ENCODE results near the gene TMC4.

TMC4 gene

DNA sequence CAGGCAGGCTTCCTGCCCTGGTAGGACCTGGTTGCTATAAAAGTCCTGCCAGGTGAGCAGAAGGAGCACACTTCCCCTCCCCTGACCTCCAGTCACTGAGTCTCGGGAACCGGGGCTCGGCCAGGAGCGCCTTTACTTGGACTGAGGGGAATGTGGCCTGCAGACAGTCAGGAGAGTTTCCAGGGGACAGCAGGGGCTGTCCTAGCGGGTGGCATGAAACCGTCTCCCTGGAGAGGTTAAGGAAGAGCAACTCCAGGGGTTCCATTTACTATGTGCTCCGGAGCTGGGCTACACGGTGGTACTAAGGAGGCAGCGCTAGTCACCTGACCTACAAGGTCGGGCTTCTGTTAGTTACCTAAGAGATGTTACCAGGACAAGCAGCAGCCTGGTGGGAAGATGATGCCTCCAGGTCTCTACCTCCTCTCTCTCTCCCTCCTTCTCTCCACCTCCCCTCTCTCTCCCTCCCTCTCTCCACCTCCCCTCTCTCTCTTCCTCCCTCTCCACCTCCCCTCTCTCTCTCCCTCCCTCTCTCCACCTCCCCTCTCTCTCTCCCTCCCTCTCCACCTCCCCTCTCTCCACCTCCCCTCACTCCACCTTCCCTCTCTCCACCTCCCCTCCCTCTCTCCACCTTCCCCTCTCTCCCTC is 39.5 kb downstream of the TMC4 start:
- DNase-seq = no peak

DNA sequence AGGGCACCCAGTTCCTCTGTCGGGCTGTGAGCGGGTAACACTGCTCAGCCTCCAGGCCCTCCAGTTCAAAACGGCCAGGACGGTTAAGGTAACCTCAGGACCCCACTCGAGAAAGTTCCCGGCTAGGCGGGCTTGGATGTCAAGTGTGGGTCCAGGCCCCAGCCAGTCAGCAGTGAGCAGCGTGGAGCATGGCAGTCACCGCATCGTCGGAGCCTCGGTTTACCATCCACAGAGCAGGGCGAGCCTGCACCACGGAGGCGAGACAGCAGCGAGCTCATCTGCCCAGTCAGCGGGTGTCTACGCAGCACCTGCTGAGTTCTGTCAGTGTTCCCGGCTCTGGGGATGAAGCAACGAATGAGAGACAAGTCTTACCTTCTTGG is 43.4 kb downstream of the TMC4 start:
- no peak for DNase-seq

DNA sequence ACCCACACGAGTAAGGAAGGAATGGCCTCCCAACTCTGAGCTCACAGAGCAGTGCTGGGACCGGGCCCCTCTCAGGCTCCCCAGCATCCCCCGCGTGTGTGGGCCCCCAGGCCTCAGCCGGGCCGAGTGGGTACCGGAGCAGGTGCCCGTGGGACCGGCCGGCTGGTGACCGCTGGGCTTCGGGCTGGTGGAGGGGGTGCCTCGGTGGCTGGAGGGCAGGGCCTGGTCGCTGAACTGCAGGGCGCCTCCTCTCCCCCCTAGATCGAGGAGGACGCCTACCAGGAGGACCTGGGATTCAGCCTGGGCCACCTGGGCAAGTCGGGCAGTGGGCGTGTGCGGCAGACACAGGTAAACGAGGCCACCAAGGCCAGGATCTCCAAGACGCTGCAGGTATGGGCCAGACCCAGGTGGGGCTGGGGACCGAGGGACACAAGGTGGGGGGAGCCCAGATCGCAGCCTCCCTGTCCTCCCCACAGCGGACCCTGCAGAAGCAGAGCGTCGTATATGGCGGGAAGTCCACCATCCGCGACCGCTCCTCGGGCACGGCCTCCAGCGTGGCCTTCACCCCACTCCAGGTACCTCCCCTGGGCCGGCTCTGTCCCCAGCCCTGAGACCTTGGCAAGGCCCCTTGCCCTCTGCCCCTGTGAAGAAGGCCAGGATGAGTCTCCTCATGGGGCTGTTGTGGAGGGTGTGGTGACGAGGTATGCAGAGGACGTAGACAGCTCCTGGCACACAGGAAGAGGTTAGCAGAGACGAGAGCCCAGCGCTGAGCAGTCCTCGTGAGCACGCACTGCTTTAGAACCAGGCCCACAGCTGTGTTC is 44.0 kb downstream of the TMC4 start:
- no peak for DNase-seq

DNA sequence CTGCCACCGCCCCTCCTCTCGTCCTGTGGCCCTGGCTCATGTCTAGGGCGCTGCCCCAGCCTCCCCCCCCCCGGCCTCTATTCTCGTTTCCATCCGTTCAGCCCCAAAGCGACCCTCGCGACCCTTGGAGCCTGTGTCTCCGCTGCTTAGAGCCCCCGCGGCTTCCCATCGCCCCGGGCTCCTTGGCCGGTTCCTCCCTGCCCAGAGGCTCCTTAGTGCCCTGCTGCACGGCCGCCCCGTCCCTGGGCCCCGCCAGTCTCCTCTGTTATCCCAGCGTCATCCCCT is 44.6 kb downstream of the TMC4 start:
- DNase-seq = no peak

DNA sequence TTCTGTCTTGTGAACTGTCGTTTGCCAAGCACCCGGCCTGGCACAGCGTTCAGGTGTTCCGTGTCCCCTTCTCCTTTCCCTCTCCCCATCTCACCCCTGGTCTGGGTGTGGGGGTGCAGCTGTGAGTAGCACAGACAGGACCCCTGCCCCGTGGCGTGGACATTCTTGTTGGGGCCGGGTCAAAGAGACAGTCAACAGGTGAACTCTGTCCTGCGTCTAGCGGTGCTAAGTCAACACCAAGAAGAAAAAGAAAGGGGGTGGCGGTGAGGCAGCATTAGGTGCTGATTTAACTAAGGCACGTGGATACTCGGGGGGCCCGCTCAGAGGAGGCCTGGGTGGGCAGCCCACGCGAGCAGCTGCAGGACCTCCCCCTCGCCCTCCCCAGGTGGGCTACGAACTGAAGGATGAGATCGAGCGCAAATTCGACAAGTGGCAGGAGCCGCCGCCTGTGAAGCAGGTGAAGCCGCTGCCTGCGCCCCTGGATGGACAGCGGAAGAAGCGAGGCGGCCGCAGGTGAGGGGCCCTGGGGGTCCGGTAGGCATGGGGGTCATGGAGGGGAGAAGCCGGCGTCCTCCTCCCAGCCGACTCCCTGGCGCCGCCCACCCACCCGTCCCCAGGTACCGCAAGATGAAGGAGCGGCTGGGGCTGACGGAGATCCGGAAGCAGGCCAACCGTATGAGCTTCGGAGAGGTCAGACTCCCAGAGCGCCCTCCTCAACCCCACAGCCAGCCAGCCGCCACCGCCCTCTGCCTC is 45.1 kb downstream of the TMC4 start:
- DNase-seq = no peak

DNA sequence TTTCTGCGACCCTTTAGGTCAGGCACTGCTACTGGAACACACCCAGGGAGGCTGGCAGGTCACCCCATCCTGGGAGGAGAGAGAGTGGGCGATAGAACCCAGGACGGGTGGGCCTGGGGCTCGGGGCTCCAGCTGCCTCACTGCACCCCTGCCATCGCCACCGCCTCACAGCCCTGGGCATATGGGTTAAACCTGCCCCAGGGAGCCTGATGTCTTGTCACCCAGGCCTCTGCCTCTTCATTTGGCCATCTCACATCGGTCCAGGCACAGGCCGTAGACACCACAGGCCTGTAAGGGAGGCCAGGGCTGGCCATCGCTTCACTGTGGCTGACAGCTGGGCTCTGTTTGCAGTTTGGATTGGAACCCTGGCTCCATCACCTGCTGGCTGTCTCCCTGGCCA is 47.2 kb downstream of the TMC4 start:
- no peak for DNase-seq

DNA sequence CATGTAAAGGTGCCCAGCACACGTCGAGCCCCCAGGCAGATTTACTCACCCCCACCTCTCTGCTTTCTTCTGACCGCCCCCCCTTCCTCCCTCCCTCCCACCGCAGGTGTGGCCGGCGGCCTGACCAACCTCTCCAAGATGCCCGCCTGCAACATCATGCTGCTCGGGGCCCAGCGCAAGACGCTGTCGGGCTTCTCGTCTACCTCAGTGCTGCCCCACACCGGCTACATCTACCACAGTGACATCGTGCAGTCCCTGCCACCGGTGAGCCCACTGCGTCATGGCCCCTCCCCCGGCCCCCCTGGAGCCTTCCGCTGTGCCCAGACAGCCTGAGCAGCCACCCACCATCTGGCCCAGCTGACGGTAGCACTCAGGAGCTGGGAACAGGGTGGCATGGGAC is 48.6 kb downstream of the TMC4 start:
- DNase-seq = no peak

DNA sequence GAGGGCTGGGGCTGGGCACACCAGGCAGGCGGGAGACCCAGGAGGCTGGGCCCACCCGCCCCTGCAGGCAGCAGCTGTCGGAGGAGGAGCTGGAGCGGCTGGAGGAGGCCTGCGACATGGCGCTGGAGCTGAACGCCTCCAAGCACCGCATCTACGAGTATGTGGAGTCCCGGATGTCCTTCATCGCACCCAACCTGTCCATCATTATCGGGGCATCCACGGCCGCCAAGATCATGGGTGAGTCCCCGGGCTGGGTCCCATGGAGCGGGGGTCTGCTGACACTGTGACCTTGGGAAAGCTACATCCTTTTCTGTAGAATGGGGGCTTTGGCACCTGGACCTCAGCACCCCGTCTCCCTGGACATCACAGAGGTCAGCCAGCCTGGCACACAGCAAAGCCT is 49.3 kb downstream of the TMC4 start:
- no peak for DNase-seq

DNA sequence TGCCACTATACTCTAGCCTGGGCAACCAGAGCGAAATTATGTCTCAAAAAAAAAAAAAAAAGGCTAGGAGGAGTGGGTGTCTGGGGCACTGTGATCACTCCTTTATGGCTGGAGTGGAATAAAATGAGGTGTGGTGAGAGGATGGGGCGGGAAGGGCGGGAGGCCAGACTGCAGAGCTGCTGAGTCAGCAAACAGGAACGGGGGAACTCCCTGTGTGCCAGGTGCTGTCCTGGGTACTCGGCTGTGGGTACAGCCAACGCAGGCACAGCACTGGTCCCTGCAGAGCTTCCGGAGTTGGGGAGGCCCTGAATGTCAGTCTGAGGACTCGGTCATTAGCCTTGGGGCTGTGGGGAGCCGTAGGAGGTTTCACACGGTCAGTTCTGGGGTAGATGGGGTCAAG is 51.7 kb downstream of the TMC4 start:
- DNase-seq = no peak

DNA sequence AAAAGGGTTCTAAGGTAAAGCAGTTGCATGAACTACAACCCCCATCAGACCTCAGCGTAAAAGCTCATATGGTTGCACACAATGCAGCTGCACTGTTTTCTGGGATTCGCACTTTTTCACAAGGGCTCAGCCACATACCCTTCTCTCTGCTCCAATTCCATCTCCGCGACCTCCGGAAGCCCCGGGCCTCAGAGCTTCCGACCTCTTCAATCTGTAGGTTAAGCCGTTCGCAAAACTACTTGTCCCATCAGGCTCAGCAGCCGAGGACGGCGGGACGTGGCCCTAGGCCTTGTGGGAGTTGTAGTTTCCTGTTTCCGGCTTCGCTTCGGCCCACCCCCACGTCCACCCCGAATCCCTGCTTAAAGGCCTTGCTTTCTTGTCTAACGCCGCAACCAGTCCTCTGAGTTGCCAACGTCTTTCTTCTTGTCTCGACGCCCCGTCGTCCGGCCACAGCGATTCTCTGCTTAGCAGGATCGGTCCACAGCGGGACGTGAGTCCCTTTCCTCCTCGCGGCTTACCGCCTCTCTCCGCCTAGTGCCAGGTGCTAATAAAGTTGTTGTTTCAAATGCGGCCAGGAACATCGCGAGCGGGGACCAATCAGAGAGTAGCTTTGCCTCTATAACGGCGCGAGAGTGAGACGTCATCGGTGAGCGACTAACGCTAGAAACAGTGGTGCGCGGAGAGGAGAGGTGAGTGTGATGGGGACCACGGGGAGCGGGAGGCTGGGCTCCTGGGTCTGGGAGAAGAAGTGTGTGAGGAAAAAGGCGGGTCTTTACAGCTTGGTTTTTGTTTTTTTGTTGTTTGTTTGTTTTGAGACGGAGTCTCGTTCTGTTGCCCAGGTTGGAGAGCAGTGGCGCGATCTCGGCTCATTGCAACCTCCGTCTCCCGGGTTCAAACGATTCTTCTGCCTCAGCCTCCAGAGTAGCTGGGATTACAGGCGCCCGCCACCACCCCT is 57.6 kb downstream of the TMC4 start, which contains the start of the genes PRPF31 and TFPT:
TSS of gene PRPF31 (plus strand) at position 646 of the 955 bp plus-strand sequence. CDS start 2,525 bp downstream, outside the sequence.
TSS of gene TFPT (minus strand) at position 549 of the 955 bp plus-strand sequence. CDS start at position 161, 388 bp downstream.
- peak; percentile 99 for DNase-seq

DNA sequence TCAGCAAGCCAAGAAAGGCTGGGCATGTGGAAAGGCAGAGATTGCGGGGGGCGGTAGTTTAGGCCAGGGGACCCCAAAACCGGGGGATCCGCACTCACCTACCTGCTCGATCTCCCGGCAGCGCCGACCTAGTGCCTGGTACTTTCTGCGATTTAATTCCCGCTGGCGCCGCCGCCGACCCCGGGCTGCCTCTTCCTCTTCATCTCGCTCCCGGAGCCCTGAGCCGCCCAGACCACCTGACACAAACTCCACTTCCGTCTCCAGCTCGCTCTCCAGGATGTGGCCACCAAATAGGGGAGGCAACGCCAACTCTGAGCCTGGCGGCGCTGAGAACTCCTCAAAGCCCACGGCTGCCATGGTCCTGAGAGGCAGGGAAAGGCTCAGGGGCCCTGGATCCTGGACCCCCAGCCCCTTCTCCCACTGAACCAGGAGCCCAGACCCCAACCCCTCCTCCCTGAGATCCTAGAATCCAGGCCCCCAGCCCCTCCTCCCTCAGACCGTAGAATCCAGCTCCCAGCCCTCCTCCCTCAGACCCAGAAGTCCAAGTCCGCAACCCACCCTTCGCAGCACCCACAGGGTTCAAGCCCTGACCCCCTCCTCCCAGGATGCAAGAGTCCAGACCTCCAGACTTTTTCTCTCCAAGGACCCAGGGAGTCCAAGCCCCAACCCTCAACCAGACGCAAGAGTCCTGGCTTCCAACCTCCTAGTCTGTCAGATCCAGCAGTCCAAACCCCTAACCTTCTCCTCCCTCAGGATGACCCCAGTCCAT is 58.4 kb downstream of the TMC4 start:
- DNase-seq = no peak
